GM12801 (cell line): Measurements from ENCODE around the gene ALS2CL.

Source experiments
- CTCF ChIP-seq: IDR thresholded peaks from one replicate; pipeline ENCODE4 v1.5.1; 2011; ENCODE audit warnings: control low read depth; ENCODE audit not compliant: insufficient read length; ENCODE audit errors: extremely low read depth

ALS2CL gene

GRCh38 chr3:46662771-46663551 is 30.5 kb downstream of the ALS2CL start:
- TF ChIP-seq CTCF: no peak

- TF ChIP-seq CTCF: no peak
Measured at GRCh38 chr3:46661776-46662766, 31.4 kb downstream of the ALS2CL start.

GRCh38 chr3:46660543-46661523 is 32.6 kb downstream of the ALS2CL start:
- no peak for TF ChIP-seq CTCF

GRCh38 chr3:46660003-46660402 is 33.5 kb downstream of the ALS2CL start:
- TF ChIP-seq CTCF: no peak

- TF ChIP-seq CTCF: no peak
Measured at GRCh38 chr3:46659285-46659684, 34.2 kb downstream of the ALS2CL start.

- no peak for TF ChIP-seq CTCF
Measured at GRCh38 chr3:46656778-46657556, 36.5 kb downstream of the ALS2CL start.
